Esophagus muscularis mucosa (tissue), 4 donors: Measurements from ENCODE around the gene TAX1BP1. TPM values are rescaled to one million over a fixed set of nuclear protein-coding genes. Genes with fewer than 3 reads are reported as not detected.
A peak's percentile ranks its signal among the peaks of the same experiment; 100 is the strongest.

ENCODE experiments used
- DNase-seq: peaks from one replicate; pipeline ENCODE4 v3.0.0-alpha.2; 2017; ENCODE audit errors: extremely low spot score
- H3K27ac ChIP-seq, 4 donors: fragments of 200-600 bp; sonication (generic); replicated peaks in 1 of 4; 1 replicate in 3 of 4; 2 replicates in 1 of 4; pipeline ENCODE4 v1.5.1; 2016 to 2019; ENCODE audit warnings: mild to moderate bottlenecking in 1 of 4
- H3K27me3 ChIP-seq, 4 donors: fragments of 200-600 bp; sonication (generic); one replicate each; pipeline versions ENCODE4 v1.5.1 to v1.6.0; 2016 to 2019
- H3K36me3 ChIP-seq, 4 donors: fragments of 200-600 bp; sonication (generic); one replicate each; pipeline ENCODE4 v1.5.1; 2016 to 2019
- H3K4me1 ChIP-seq, 4 donors: fragments of 200-600 bp; sonication (generic); one replicate each; pipeline ENCODE4 v1.5.1; 2016 to 2019
- H3K4me3 ChIP-seq, 4 donors: fragments of 200-600 bp; sonication (generic); 1 replicate in 2 of 4; 2 replicates in 2 of 4; pipeline ENCODE4 v1.5.1; 2016 to 2019; ENCODE audit warnings: mild to moderate bottlenecking in 4 of 4, moderate library complexity in 1 of 4
- H3K9me3 ChIP-seq, 4 donors: fragments of 200-600 bp; sonication (generic); 1 replicate in 3 of 4; 2 replicates in 1 of 4; pipeline ENCODE4 v1.5.1; 2016 to 2019
- CTCF ChIP-seq, 3 experiments: fragments of 200-600 bp in 2 of 3; fragments of 450-650 bp in 1 of 3; sonication (generic) in 2 of 3; IDR thresholded peaks; one replicate each; pipeline ENCODE4 v1.5.1; 2017 to 2019; ENCODE audit warnings: antibody characterized with exemption in 3 of 3, mild to moderate bottlenecking in 2 of 3, moderate library complexity in 1 of 3
- EP300 ChIP-seq: sonication (generic); formaldehyde crosslinking; IDR thresholded peaks from one replicate; pipeline ENCODE4 v1.6.1; 2017; ENCODE audit warnings: antibody characterized with exemption
- POLR2A ChIP-seq: fragments of 450-650 bp; IDR thresholded peaks from one replicate; pipeline ENCODE4 v1.6.1; 2017; ENCODE audit warnings: antibody characterized with exemption, moderate library complexity, mild to moderate bottlenecking, low read depth
- POLR2AphosphoS5 ChIP-seq, 2 donors: sonication (generic); formaldehyde crosslinking; IDR thresholded peaks; one replicate each; pipeline ENCODE4 v1.6.1; 2017; ENCODE audit warnings: antibody characterized with exemption in 2 of 2
- WGBS: methylation state at CpG from one replicate; pipeline ENCODE4 v1.1.5; 2018; 5-methylcytosine and 5-hydroxymethylcytosine counted together
- intact Hi-C: fragments of 100-400 bp; cut with DNase I; formaldehyde crosslinking; loops from one replicate; pipeline ENCODE4 v1.15.1; 2023
- total RNA-seq, 4 donors: library from RNA; depleted of rRNA; stranded (reverse); fragments of >200 nt; gene quantifications; one replicate each; pipeline versions ENCODE4 v1.1.0 to v1.2.1, GENCODE V29; 2016

TAX1BP1 gene
- total RNA-seq: 100 to 1,000 TPM; 107 to 139 (median 127) TPM

- H3K27me3 ChIP-seq: no peaks in the 10 kb centered on the region
- intact Hi-C loops: loop anchor here (2.0 to 10.0 kb wide), 2 partner anchors 77 to 355 kb away; partner anchors contain the start of gene HIBADH
- peak within 1 kb of the TSS; percentile 77 to 97 (median 83) for H3K4me3 ChIP-seq
- no peaks in the 10 kb centered on the region for H3K9me3 ChIP-seq
- under 1% methylated on average over 18 of the region's 41 CpGs for WGBS
- peak within 1 kb of the TSS; percentile 94 to 99 (median 96) for H3K27ac ChIP-seq
- H3K4me1 ChIP-seq: peaks cover 20 to 53% (median 47%) of the 10 kb centered on the region in 4 donors
- H3K36me3 ChIP-seq: no peaks in the 10 kb centered on the region
- DNase-seq: peak; percentile 98
- no peak for TF ChIP-seq CTCF (IDR thresholded peaks at IDR 0.05)
- peak; percentile 98 to 99 for TF ChIP-seq POLR2AphosphoS5 (IDR thresholded peaks at IDR 0.05)
- peak; percentile 89 for TF ChIP-seq POLR2A
- TF ChIP-seq EP300: no peak
Observed at GRCh38 chr7:27739909-27740448, at the start of gene TAX1BP1. TSS of gene TAX1BP1 (plus strand) at chr7:27740162. CDS start at chr7:27748525, 8,363 bp downstream.

GRCh38 chr7:27690649-27691048 is 49.3 kb upstream of the TAX1BP1 start:
- H3K4me1 ChIP-seq: no peaks in the 10 kb centered on the region
- DNase-seq: no peak
- H3K27ac ChIP-seq: no peak overlapping the region
- intact Hi-C loops: no loop called here
- no peak for TF ChIP-seq CTCF (IDR thresholded peaks at IDR 0.05)
- no peak for TF ChIP-seq POLR2AphosphoS5 (IDR thresholded peaks at IDR 0.05)
- TF ChIP-seq POLR2A: no peak
- TF ChIP-seq EP300: no peak
- H3K9me3 ChIP-seq: peaks cover 0 to 8% (median 0%) of the 10 kb centered on the region in 4 donors
- no peaks in the 10 kb centered on the region for H3K27me3 ChIP-seq
- no peaks in the 10 kb centered on the region for H3K36me3 ChIP-seq
- no peak overlapping the region for H3K4me3 ChIP-seq

- no peaks in the 10 kb centered on the region for H3K4me1 ChIP-seq
- H3K36me3 ChIP-seq: no peaks in the 10 kb centered on the region
- H3K9me3 ChIP-seq: no peaks in the 10 kb centered on the region
- H3K4me3 ChIP-seq: no peak overlapping the region
- DNase-seq: no peak
- no peak for TF ChIP-seq CTCF (IDR thresholded peaks at IDR 0.05)
- TF ChIP-seq POLR2A: no peak
- no peak for TF ChIP-seq POLR2AphosphoS5 (IDR thresholded peaks at IDR 0.05)
- TF ChIP-seq EP300: no peak
- intact Hi-C loops: no loop called here
- WGBS: 76% methylated on average over 3 of the region's 3 CpGs
- no peak overlapping the region for H3K27ac ChIP-seq
- H3K27me3 ChIP-seq: no peaks in the 10 kb centered on the region
Observed at GRCh38 chr7:27693794-27694193, 46.2 kb upstream of the TAX1BP1 start.

- H3K4me1 ChIP-seq: no peaks in the 10 kb centered on the region
- no peaks in the 10 kb centered on the region for H3K27me3 ChIP-seq
- intact Hi-C loops: no loop called here
- no peaks in the 10 kb centered on the region for H3K36me3 ChIP-seq
- H3K4me3 ChIP-seq: no peak overlapping the region
- DNase-seq: no peak
- H3K9me3 ChIP-seq: no peaks in the 10 kb centered on the region
- TF ChIP-seq CTCF (IDR thresholded peaks at IDR 0.05) (no peak), POLR2A (no peak)
- 79% methylated on average over 4 of the region's 4 CpGs for whole genome bisulfite sequencing
- no peak overlapping the region for H3K27ac ChIP-seq
Observed at GRCh38 chr7:27695096-27695495, 44.9 kb upstream of the TAX1BP1 start.

GRCh38 chr7:27697861-27698430 is 42.0 kb upstream of the TAX1BP1 start:
- Histone ChIP-seq H3K27ac (no peak overlapping the region), H3K4me3 (no peak overlapping the region), H3K4me1 (no peaks in the 10 kb centered on the region), H3K36me3 (no peaks in the 10 kb centered on the region), H3K27me3 (no peaks in the 10 kb centered on the region), H3K9me3 (no peaks in the 10 kb centered on the region)
- intact Hi-C loops: no loop called here
- 85% methylated on average over 2 of the region's 3 CpGs for WGBS
- no peak for DNase-seq
- TF ChIP-seq CTCF (IDR thresholded peaks at IDR 0.05): no peak
- TF ChIP-seq POLR2AphosphoS5 (IDR thresholded peaks at IDR 0.05): no peak
- TF ChIP-seq POLR2A: no peak
- TF ChIP-seq EP300: no peak
